Activated effector memory CD4-positive, alpha-beta T cell treated with Interleukin-2 at 50 U/mL for 16 hours (primary cell): ENCODE measurements around the gene AGPAT3.
"Not testable (repeated sequence)": the region's sequence is repeated elsewhere in the genome, so short reads cannot be mapped to it uniquely, and the experiment has no call there.

Source experiments
- DNase-seq: peaks from one replicate; pipeline ENCODE4 v3.0.0-alpha.2; 2020

AGPAT3 gene

GRCh38 chr21:43864962-43865539, at the start of gene AGPAT3:
Gene AGPAT3 (plus strand): TSS chr21:43865223. CDS start chr21:43959682, 94,459 bp downstream.
- DNase-seq = peak; percentile 20

GRCh38 chr21:43815991-43816390, 49.0 kb upstream of the AGPAT3 start:
- DNase-seq = no peak

- DNase-seq = no peak
These were observed 48.4 kb upstream of the AGPAT3 start for GRCh38 chr21:43816611-43817071.

- no peak for DNase-seq
These were observed 47.6 kb upstream of the AGPAT3 start for GRCh38 chr21:43817157-43818086.

- no peak for DNase-seq
These were observed 46.3 kb upstream of the AGPAT3 start for GRCh38 chr21:43818685-43819084.

GRCh38 chr21:43819511-43820405, 45.3 kb upstream of the AGPAT3 start:
- no peak for DNase-seq

GRCh38 chr21:43820466-43820865, 44.6 kb upstream of the AGPAT3 start:
- no peak for DNase-seq

GRCh38 chr21:43822166-43822565, 42.9 kb upstream of the AGPAT3 start:
- DNase-seq = not testable (repeated sequence)

- DNase-seq = not testable (repeated sequence)
These were observed 42.3 kb upstream of the AGPAT3 start for GRCh38 chr21:43822741-43823140.

GRCh38 chr21:43824333-43825241, 40.4 kb upstream of the AGPAT3 start:
- DNase-seq = no peak

GRCh38 chr21:43825242-43825935, 39.6 kb upstream of the AGPAT3 start:
- DNase-seq = no peak

- no peak for DNase-seq
These were observed 38.9 kb upstream of the AGPAT3 start for GRCh38 chr21:43825936-43826622.

GRCh38 chr21:43826623-43826974, 38.4 kb upstream of the AGPAT3 start:
- DNase-seq = no peak

GRCh38 chr21:43827015-43827611, 37.9 kb upstream of the AGPAT3 start:
- DNase-seq = no peak

- no peak for DNase-seq
These were observed 35.9 kb upstream of the AGPAT3 start for GRCh38 chr21:43829161-43829560.

- no peak for DNase-seq
These were observed 35.4 kb upstream of the AGPAT3 start for GRCh38 chr21:43829575-43830119.

GRCh38 chr21:43832158-43832550, 32.9 kb upstream of the AGPAT3 start:
- no peak for DNase-seq

- no peak for DNase-seq
These were observed 32.4 kb upstream of the AGPAT3 start for GRCh38 chr21:43832648-43833047.

- DNase-seq = no peak
These were observed 30.7 kb upstream of the AGPAT3 start for GRCh38 chr21:43834146-43834905.
